ENCODE results near the gene SFTPA2.

DNA sequence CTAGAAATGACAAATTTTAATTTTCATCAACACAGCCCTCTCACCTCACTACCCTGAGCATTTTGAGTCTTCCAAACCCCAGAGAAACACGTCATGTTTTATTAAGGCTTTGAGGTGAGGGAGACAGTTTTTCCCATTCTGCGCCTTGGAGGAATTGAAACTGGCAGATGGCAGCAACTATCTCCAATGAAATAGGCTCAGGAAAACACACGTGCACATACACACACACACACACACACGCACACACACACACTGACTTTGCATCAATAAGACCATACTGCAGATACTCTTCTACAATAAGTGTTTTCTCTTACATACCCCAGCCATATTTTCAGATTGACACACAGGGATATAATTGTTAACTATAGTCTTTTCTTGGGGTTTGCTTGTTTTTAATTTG, 3.2 kb upstream of the SFTPA2 start:
- TF ChIP-seq, protein P1, sequence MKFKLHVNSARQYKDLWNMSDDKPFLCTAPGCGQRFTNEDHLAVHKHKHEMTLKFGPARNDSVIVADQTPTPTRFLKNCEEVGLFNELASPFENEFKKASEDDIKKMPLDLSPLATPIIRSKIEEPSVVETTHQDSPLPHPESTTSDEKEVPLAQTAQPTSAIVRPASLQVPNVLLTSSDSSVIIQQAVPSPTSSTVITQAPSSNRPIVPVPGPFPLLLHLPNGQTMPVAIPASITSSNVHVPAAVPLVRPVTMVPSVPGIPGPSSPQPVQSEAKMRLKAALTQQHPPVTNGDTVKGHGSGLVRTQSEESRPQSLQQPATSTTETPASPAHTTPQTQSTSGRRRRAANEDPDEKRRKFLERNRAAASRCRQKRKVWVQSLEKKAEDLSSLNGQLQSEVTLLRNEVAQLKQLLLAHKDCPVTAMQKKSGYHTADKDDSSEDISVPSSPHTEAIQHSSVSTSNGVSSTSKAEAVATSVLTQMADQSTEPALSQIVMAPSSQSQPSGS (IDR thresholded peaks at IDR 0.05; ENCODE audit: low read length): no peak
- TF ChIP-seq MXI1 (IDR thresholded peaks at IDR 0.05; ENCODE audit: low read depth, low read length): no peak
- TF ChIP-seq, protein P2, sequence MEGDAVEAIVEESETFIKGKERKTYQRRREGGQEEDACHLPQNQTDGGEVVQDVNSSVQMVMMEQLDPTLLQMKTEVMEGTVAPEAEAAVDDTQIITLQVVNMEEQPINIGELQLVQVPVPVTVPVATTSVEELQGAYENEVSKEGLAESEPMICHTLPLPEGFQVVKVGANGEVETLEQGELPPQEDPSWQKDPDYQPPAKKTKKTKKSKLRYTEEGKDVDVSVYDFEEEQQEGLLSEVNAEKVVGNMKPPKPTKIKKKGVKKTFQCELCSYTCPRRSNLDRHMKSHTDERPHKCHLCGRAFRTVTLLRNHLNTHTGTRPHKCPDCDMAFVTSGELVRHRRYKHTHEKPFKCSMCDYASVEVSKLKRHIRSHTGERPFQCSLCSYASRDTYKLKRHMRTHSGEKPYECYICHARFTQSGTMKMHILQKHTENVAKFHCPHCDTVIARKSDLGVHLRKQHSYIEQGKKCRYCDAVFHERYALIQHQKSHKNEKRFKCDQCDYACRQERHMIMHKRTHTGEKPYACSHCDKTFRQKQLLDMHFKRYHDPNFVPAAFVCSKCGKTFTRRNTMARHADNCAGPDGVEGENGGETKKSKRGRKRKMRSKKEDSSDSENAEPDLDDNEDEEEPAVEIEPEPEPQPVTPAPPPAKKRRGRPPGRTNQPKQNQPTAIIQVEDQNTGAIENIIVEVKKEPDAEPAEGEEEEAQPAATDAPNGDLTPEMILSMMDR (IDR thresholded peaks at IDR 0.05 in 2 of 3, conservative IDR thresholded peaks at IDR 0.05 in 1 of 3; ENCODE audit: control insufficient read depth in 2 of 3, extremely low read depth in 1 of 3, insufficient read depth in 1 of 3, low read depth in 3 of 3, low read length in 3 of 3): no peak
- no peak for TF ChIP-seq TAF1 (IDR thresholded peaks at IDR 0.05; ENCODE audit: borderline replicate concordance, low read depth, low read length)
- no peak for TF ChIP-seq ZNF274 (IDR thresholded peaks at IDR 0.05; ENCODE audit: insufficient read depth, insufficient read length)
- no peak for TF ChIP-seq NFYB (IDR thresholded peaks at IDR 0.05; ENCODE audit: insufficient read depth, low read depth, low read length)
- TF ChIP-seq JUNB (IDR thresholded peaks at IDR 0.05): no peak
- no peak for TF ChIP-seq RAD51 (IDR thresholded peaks at IDR 0.05)
- TF ChIP-seq RUNX3 (IDR thresholded peaks at IDR 0.05; ENCODE audit: low read length): no peak
- no peak for TF ChIP-seq RBBP5 (conservative IDR thresholded peaks at IDR 0.05)
